HT-29 (cell line): ENCODE data around the gene UMOD. TPM values are rescaled to one million over a fixed set of nuclear protein-coding genes. Genes with fewer than 3 reads are reported as not detected.

Source experiments
- DNase-seq: peaks from one replicate; pipeline ENCODE4 v3.0.0-alpha.2; 2015; ENCODE audit warnings: low spot score
- total RNA-seq: library from RNA; depleted of rRNA; stranded (reverse); fragments of >200 nt; shearing (Covaris generic); gene quantifications from 2 replicates; pipeline ENCODE4 v1.2.3, GENCODE V29; 2014

UMOD gene
- total RNA-seq, 1 experiment from 2014 or later = not detected

- no peak for DNase-seq
These were observed 11.5 kb upstream of the UMOD start for GRCh38 chr16:20364051-20364450.

DNA sequence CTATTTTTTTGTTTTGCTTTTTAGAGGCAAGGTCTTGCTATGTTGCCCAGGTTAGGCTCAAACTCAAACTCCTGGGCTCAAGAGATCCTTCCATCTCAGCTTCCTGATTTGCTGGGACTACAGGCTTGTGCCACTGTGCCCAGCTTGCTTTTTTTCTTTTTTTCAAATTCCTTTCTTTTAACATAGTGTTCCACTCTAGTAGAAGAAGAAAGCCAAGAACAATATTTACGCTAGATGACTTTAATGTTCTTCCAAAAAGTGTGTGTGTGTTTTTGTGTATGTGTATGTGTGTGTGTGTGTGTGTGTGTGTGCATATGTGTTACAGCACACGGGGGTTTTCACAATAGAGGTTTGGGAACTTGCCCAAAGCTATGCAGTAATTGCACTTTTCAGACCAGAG, 10.7 kb upstream of the UMOD start:
- DNase-seq = no peak

DNA sequence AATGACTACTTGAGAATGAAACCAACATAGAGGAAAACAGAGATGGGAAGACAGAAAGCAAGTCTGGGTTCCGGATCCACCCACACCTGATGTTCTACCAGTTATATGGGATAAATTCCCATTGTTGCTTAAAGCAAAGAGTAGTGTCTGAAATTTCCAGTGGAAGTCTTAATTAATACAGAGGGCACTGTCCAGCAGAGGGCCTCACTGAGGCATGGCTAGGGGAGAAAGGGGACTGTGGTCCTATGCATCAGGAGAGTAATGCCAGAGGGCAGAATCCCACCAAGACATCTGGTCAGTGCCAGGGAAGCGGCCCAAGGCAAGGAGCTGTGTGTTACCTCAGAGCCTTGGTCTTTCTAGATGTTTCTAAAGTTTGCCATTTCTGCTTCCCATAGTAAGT, 7.5 kb upstream of the UMOD start:
- DNase-seq = no peak

GRCh38 chr16:20355114-20355782, 2.7 kb upstream of the UMOD start:
- no peak for DNase-seq

DNA sequence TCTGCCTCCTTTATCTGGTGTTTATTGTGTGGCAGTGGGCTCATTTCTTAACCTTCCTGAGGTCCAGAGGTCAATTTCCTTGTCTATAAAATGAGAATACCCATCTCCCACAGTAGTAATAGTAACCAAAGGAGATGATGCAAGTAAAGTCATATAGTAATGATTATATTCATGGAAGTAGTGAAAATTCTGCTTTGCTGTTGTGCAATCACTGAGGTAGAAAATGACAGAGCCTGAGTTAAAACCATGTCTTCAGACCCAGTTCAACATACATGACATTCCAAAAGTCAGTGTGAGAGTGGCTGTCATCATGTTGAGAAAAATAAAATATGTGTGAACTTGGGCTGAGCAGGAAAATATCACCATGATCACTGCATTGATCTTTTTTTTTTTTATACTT, 864 bp upstream of the UMOD start:
- DNase-seq = no peak

DNA sequence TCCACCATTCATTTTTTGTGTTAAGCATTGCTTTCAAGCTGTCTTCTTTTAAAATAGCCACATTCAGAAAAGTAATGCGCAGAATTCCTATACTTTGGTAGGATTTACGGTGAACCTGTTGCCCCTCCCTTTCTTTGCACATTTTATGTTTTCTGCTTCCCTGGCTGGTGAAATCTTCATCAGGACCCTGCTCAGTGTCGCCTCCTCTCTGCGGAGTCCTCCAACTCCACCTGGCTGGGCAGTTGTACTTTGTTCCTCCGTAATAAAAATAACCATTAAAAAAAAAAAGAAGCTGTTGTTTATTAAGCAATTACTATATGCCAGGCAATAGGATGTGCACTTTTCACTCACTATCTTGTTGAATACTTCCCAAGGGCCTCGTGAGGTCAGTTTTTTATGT, 2.9 kb downstream of the UMOD start:
- no peak for DNase-seq

GRCh38 chr16:20348365-20349185, 3.9 kb downstream of the UMOD start:
- DNase-seq = no peak

GRCh38 chr16:20347666-20348364, 4.7 kb downstream of the UMOD start:
- DNase-seq = no peak

DNA sequence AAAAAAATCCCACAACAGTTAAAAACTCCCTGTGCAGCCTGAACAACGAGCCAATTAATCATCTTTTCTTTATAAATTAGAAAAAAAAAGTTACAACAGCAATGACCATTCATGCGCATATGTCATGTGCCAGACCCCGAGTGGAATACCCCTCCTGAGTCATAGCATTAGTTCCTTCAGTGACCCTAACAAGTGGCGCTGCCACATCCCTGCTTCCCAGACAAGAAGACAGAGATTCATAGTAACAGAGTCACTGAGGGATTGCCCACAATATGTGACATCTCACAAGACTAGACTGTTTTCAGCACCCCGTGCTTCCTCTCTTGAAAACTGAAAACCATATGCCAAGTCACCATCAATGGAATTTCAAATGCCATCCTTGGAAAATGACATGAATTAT, 7.9 kb downstream of the UMOD start:
- DNase-seq = no peak

DNA sequence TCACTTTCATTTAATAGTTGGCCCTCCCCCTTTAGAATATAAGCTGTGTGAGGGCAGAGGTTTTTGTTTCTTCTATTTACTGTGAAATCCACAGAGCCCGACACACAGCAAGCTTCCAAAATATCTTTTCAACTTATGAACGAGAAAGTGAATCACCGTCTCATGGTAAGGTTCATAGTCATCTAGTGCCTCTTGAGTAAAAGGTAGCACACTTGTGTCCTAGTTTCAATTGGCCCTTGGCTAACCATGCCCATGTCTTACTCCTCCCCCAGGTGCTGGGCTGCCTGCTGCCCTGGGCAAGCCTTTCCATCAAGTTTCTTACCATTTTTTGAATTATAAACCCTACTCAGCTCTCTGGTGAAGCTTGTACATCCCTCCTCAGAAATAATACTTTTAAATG, 12.8 kb downstream of the UMOD start:
- DNase-seq = no peak

DNA sequence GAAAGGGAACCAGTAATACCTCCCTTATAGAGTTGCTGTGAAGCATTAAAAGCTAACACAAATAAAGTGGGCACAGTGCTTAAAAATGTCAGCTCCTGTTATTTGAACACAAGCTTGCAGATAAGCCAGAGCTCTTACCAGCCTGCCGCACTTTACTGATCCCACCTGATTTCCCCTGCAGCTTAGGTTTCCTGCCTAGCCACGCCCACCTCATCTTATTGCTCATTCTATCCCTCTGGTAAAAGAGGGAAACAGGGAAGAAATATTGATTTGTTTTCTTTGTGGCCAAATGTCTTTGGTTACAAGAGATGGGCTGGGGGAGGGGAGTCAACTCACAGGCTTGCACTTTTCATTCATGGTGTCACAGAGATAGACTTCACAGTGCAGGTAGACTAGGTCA, 15.6 kb downstream of the UMOD start:
- DNase-seq = no peak

DNA sequence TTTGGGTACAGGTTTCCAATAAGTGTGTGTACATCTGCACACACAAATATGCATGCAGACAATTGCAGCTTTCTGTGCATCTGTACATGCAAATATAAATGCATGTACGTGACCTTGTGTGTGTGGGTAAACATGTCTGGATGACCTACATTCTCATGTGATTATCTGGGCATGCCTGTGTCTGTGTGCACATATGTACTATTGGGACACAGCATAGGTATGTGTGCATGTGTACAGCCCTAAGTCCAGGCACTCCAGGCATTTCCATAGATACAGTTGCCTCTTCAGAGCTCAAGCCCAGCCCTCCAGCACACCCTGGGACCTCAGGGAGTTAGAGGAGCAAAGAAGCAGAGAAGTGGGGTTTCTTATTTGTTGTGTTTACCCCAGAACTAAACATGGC, 18.1 kb downstream of the UMOD start:
- no peak for DNase-seq

- no peak for DNase-seq
These were observed 19.4 kb downstream of the UMOD start for GRCh38 chr16:20333120-20333519.

GRCh38 chr16:20332411-20332810, 20.1 kb downstream of the UMOD start:
- DNase-seq = no peak

- DNase-seq = no peak
These were observed 20.9 kb downstream of the UMOD start for GRCh38 chr16:20331635-20332034.

DNA sequence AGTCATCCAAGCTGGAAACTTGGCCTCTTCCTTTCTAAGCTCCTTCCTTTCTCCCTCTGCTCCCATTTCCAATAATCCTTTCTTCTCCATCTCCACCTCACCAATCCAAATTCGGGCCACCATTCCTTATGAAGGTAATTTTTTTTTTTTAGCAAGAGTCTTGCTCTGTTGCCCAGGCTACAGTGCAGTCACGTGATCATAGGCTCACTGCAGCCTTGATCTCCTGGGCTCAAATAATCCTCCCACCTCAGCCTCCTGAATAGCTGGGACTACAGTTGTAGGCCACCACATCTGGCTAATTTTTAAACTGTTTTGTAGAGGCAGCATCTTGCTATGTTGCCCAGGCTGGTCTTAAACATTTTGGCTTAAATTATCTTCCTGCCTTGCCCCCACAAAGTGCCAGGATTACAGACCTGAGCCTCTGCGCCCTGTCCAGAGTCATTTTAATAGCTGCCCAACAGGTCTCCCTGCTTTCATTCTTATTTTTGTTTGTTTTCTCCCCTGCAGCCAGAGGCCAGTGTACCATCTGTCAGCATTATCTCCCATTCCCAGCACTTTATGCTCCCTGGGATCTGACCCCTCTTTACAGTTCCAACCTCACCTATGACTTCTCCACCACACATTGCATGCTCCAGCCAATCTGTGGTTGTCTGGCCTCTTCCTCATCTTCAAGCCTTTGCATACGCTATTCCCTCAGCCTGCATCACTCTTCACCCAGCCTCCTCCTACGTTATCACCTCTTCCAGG, 22.9 kb downstream of the UMOD start:
- no peak for DNase-seq

GRCh38 chr16:20327444-20328041, 25.0 kb downstream of the UMOD start, which contains the start of gene GP2:
GP2 (minus strand) TSS chr16:20327513; CDS start chr16:20326431, 1,082 bp downstream.
- peak; percentile 1 for DNase-seq

DNA sequence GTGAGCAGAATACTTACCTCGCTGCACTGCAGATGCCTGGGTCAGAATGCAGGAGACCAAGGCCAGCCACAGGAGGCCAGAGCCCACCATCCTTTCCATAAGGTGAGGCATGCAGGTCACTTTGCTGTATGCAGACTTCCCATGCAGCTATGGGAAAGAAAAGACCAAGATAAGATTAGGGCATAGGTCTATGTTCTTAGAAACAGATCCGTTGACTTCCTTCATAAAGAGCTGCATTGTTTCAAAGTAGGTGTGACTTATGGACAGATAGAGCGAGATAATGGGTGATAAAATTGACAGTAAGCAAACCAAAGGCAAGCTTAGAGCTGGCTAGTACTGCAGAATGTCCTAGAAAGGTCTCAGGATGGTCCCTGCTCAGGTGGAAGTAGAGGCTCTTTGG, 26.2 kb downstream of the UMOD start:
- no peak for DNase-seq

GRCh38 chr16:20325005-20325404, 27.5 kb downstream of the UMOD start:
- DNase-seq = no peak

DNA sequence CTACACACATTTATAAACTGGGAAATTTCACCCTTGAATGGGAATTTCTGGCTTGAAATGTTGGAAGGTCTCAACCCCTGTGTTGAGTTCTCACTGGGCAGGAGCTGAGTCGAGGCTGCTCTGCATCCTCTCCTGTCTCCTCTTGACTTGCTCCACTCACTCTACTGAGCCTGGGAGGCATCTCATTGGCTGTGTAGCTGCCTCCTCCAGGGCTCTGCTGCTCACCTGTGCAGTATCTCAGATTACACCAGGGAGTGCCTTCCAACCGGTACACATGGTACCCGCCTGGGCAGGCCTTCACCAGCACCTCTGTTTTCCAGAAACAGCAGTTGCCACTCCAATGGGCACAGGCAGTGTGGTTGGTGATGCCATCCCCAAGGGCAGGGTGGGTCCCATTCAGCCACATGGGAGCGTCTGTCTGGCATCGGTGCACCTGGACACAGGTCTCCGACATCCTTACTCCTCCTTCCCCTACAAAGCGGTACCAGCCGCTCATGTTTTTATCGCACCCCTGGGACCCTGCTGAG, 28.9 kb downstream of the UMOD start:
- no peak for DNase-seq

- no peak for DNase-seq
These were observed 29.8 kb downstream of the UMOD start for GRCh38 chr16:20322696-20323095.
